ENCODE measurements around the gene TRA2B. TPM values are rescaled to one million over a fixed set of nuclear protein-coding genes. Genes with fewer than 3 reads are reported as not detected.

TRA2B gene
- total RNA-seq, 4 donors from 2014 or later, result 73.8 to 164 (median 85.1) TPM

GRCh38 chr3:185966655-185967054, 28.8 kb upstream of the TRA2B start:
- Histone ChIP-seq H3K27me3 (no peaks in the 10 kb centered on the region), H3K27ac (replicated peaks in 1 of 4) (no peak overlapping the region), H3K36me3 (no peaks in the 10 kb centered on the region), H3K9me3 (peaks cover 0 to 3% (median under 1%) of the 10 kb centered on the region in 4 donors), H3K4me3 (no peak overlapping the region), H3K4me1 (no peaks in the 10 kb centered on the region)
- TF ChIP-seq POLR2AphosphoS5 (IDR thresholded peaks at IDR 0.05) (no peak), POLR2A (IDR thresholded peaks at IDR 0.05; ENCODE audit: low read depth) (no peak), CTCF (IDR thresholded peaks at IDR 0.05) (no peak), EP300 (IDR thresholded peaks at IDR 0.05) (no peak)
- no peak for DNase-seq (ENCODE audit: extremely low spot score)
- WGBS, result 54% methylated on average over 2 of the region's 2 CpGs
- intact Hi-C loops (cut with DNase I), result no loop called here

- H3K27ac ChIP-seq (replicated peaks in 1 of 4), result no peak overlapping the region
- intact Hi-C loops (cut with DNase I), result no loop called here
- no peaks in the 10 kb centered on the region for H3K27me3 ChIP-seq
- H3K4me3 ChIP-seq, result no peak overlapping the region
- H3K4me1 ChIP-seq, result no peaks in the 10 kb centered on the region
- no peak for DNase-seq (ENCODE audit: extremely low spot score)
- peaks cover 0 to 5% (median 2%) of the 10 kb centered on the region in 4 donors for H3K9me3 ChIP-seq
- TF ChIP-seq EP300 (IDR thresholded peaks at IDR 0.05) (no peak), CTCF (IDR thresholded peaks at IDR 0.05) (no peak)
- H3K36me3 ChIP-seq, result no peaks in the 10 kb centered on the region
- WGBS, result 77% methylated on average over 2 of the region's 2 CpGs
Measured at GRCh38 chr3:185965496-185965895, 27.7 kb upstream of the TRA2B start.

- no peaks in the 10 kb centered on the region for H3K36me3 ChIP-seq
- H3K27me3 ChIP-seq, result peaks cover 0 to 4% (median 0%) of the 10 kb centered on the region in 4 donors
- H3K4me1 ChIP-seq, result no peaks in the 10 kb centered on the region
- no peak overlapping the region for H3K4me3 ChIP-seq
- 84% methylated on average over 4 of the region's 4 CpGs for WGBS
- intact Hi-C loops (cut with DNase I), result no loop called here
- no peak overlapping the region for H3K27ac ChIP-seq (replicated peaks in 1 of 4)
- H3K9me3 ChIP-seq, result peaks cover 0 to 5% (median 2%) of the 10 kb centered on the region in 4 donors
- TF ChIP-seq POLR2A (IDR thresholded peaks at IDR 0.05; ENCODE audit: low read depth) (no peak), EP300 (IDR thresholded peaks at IDR 0.05) (no peak), CTCF (IDR thresholded peaks at IDR 0.05) (no peak), POLR2AphosphoS5 (IDR thresholded peaks at IDR 0.05) (no peak)
- no peak for DNase-seq (ENCODE audit: extremely low spot score)
Measured at GRCh38 chr3:185961675-185962232, 23.9 kb upstream of the TRA2B start.

- Histone ChIP-seq H3K4me1 (no peaks in the 10 kb centered on the region), H3K4me3 (peak overlapping the region in 2 of 4 donors; percentile 6 to 19), H3K27ac (replicated peaks in 1 of 4) (no peak overlapping the region), H3K9me3 (peaks cover 0 to 5% (median 1%) of the 10 kb centered on the region in 4 donors), H3K36me3 (no peaks in the 10 kb centered on the region), H3K27me3 (peaks cover 0 to 4% (median 0%) of the 10 kb centered on the region in 4 donors)
- DNase-seq (ENCODE audit: extremely low spot score), result no peak
- intact Hi-C loops (cut with DNase I), result no loop called here
- 77% methylated on average over 4 of the region's 4 CpGs for WGBS
- TF ChIP-seq POLR2AphosphoS5 (IDR thresholded peaks at IDR 0.05) (no peak), POLR2A (IDR thresholded peaks at IDR 0.05; ENCODE audit: low read depth) (no peak), CTCF (IDR thresholded peaks at IDR 0.05) (no peak), EP300 (IDR thresholded peaks at IDR 0.05) (no peak)
Measured at GRCh38 chr3:185960522-185961288, 22.9 kb upstream of the TRA2B start.
